HG03469 (cell line): Measurements from ENCODE around the gene ERGIC1.
"Not testable (repeated sequence)": the region's sequence is repeated elsewhere in the genome, so short reads cannot be mapped to it uniquely, and the experiment has no call there.

Experiments
- ATAC-seq: cut with Tn5 transposase; IDR thresholded peaks from one replicate; pipeline ENCODE4 v1.9.1; 2021; ENCODE audit warnings: mild to moderate bottlenecking, moderate library complexity, moderate number of reproducible peaks; ENCODE audit not compliant: unreplicated experiment

ERGIC1 gene

GRCh38 chr5:172862165-172862801 is 28.2 kb downstream of the ERGIC1 start:
- ATAC-seq = no peak

- not testable (repeated sequence) for ATAC-seq
These were observed 30.1 kb downstream of the ERGIC1 start for GRCh38 chr5:172864171-172864570.

- ATAC-seq = no peak
These were observed 30.7 kb downstream of the ERGIC1 start for GRCh38 chr5:172864747-172865146.

GRCh38 chr5:172866378-172866777 is 32.3 kb downstream of the ERGIC1 start:
- no peak for ATAC-seq

- ATAC-seq = no peak
These were observed 33.0 kb downstream of the ERGIC1 start for GRCh38 chr5:172866802-172867748.

- ATAC-seq = no peak
These were observed 33.8 kb downstream of the ERGIC1 start for GRCh38 chr5:172867761-172868435.

GRCh38 chr5:172868436-172868923 is 34.4 kb downstream of the ERGIC1 start:
- no peak for ATAC-seq

- ATAC-seq = no peak
These were observed 35.0 kb downstream of the ERGIC1 start for GRCh38 chr5:172868924-172869591.

- ATAC-seq = no peak
These were observed 35.6 kb downstream of the ERGIC1 start for GRCh38 chr5:172869691-172870090.

GRCh38 chr5:172870291-172870714 is 36.3 kb downstream of the ERGIC1 start:
- no peak for ATAC-seq

GRCh38 chr5:172870715-172871461 is 36.8 kb downstream of the ERGIC1 start:
- ATAC-seq = no peak

- no peak for ATAC-seq
These were observed 37.5 kb downstream of the ERGIC1 start for GRCh38 chr5:172871536-172871935.

- no peak for ATAC-seq
These were observed 37.9 kb downstream of the ERGIC1 start for GRCh38 chr5:172871982-172872381.

GRCh38 chr5:172872997-172873491 is 39.0 kb downstream of the ERGIC1 start:
- ATAC-seq = no peak

- ATAC-seq = no peak
These were observed 39.5 kb downstream of the ERGIC1 start for GRCh38 chr5:172873513-172873912.

- no peak for ATAC-seq
These were observed 40.8 kb downstream of the ERGIC1 start for GRCh38 chr5:172874647-172875504.

- no peak for ATAC-seq
These were observed 41.6 kb downstream of the ERGIC1 start for GRCh38 chr5:172875505-172876279.

- no peak for ATAC-seq
These were observed 42.5 kb downstream of the ERGIC1 start for GRCh38 chr5:172876578-172876977.
